Left ventricle myocardium superior (tissue), 1 donor: ENCODE data around the gene LMF1. TPM values are rescaled to one million over a fixed set of nuclear protein-coding genes. Genes with fewer than 3 reads are reported as not detected.
"Not testable (repeated sequence)": the region's sequence is repeated elsewhere in the genome, so short reads cannot be mapped to it uniquely, and the experiment has no call there.

ENCODE experiments used
- ATAC-seq: fragments of 200-7000 bp; cut with Tn5 transposase; one replicate; pipeline ENCODE4 v1.9.1; 2020; ENCODE audit warnings: mild to moderate bottlenecking, moderate library complexity
- DNase-seq: peaks from one replicate; pipeline ENCODE4 v3.0.0-alpha.2; 2020
- intact Hi-C: fragments of 100-400 bp; cut with micrococcal nuclease; formaldehyde crosslinking; loops from one replicate; pipeline ENCODE4 v1.11.0; 2022
- total RNA-seq: library from RNA; stranded (reverse); fragmentation: NEBNext Ultra II Directional; extraction: Animal tissue kit (Norgen Biotek cat#: 25700); gene quantifications from one replicate; pipeline ENCODE4 v1.2.1, GENCODE V29; 2021
- donor health status: DM: no; HTN: yes; CAD: no; lungs with severe emphysema.

LMF1 gene
- total RNA-seq, 1 donor from 2014 or later = 6.0 TPM

DNA sequence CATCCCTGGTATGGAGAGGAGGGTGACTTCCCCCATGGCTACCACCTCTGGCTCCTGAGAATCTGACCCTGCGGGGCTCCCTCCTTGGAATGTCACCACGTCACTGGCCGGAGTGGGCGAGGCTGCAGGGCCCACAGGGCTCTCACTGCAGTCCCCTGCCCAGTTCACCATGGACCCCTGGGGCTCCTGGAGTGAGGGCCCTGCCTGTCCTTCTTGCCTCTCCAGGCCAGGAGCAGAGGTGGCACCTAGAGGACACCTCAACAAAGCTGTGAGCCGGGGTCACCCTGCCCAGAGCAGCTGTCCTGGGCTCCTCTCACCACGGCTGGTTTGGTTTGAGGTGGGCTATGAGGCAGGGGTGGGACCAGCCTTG is 102.4 kb downstream of the LMF1 start:
- DNase-seq (peak; percentile 10), ATAC-seq (no peak)

DNA sequence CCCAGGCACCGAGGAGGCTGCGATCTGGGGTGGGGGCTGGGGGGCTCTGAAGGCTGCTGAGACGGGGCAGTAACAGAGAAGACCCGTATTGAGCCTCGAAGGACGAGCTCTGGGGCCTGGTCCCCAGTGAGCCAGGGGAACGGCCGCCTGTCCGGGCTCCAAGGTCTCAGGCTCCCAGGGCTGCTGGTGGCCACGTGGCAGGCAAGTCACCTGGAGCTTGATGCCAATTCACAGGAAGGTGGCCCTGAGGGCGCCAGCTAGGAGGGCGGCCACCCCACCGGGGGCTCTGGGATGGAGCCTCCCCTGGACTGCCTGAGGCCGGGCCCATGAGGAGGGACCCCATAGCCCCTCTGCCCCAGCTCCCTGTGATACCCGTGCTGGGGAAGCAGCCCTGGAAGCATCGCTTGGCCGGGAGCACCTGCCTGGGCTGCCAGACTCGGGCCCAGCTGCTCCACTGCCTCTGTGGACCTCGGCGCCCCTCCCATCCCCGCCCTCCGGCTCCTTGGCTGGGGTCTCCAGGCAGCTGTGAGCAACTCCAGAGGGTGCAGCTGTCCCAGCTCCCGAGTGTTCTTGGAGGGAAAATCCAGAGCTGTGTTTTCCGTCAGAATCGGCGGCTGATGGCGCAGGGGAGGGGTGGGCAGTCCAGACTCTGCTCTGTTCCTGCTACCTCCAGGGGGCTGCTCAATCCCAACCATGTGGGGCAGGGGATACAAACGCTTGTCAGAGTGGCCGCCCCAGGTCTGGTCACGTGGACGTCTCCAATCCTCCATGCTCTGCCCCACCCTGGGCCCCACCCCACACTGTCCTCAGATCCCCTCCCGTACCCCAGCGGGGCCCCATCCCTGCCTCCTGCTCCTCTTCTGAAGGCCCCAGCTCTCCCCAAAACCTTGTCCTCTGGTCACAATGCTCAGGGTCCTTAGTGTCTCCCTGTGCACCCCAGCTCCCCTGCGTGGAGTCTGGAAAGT is 103.1 kb downstream of the LMF1 start:
- DNase-seq = peak; percentile 24
- intact Hi-C loops = no loop called here

More for the DNA sequence above, 102.4 kb downstream of the LMF1 start:
- intact Hi-C loops = no loop called here

DNA sequence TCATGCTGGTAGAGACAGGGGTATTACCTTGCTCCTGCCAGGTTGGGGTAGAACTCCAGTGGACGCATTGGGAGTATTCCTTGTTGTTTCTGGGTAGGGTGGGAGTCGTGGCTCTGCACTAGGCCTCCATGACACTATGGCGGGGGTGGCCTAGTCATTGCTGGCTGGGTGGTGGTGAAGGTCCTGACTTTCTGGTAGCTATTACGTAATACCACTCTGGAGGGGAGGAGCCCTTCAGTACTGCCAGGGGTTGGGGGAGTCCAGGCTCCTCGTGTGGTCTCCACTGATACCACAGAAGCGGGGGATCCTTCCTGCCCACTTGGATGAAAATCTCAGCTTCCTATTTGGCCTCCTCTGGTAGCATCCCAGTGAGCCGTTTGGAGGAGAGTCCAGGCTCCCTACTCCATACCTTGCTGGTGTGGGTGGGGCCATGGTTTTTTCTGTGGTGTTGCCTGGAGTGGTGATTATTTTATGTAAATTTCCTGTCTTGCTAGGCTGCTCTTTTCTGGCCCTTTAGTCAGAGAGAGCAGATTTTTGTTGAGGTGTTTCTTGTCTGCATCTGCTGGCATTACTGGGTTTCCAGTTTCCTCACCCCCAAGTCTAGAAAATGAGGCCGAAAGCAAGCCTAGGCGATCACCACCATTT is 104.4 kb downstream of the LMF1 start:
- intact Hi-C loops = no loop called here
- ATAC-seq = no peak
- DNase-seq = peak; percentile 0

More for the DNA sequence above, 103.1 kb downstream of the LMF1 start:
- no peak for ATAC-seq

DNA sequence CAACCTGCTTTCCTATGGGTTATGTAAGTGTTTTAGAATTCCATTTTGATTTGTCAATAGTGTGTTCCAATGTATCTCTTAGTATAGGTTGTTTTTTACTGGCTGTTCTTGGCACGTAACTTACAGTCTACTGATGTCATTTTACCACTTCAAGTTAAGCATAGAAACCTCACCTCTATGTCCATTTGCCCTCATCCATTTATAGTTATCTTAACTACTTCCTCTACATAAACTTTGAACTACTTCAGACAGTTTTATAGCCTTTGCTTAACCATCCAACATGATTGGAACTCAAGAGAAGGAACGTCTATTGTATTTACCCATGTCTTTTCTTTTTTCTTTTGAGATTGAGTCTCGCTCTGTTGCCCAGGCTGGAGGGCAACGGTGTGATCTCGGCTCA is 105.8 kb downstream of the LMF1 start:
- intact Hi-C loops = no loop called here
- no peak for DNase-seq
- ATAC-seq = no peak

DNA sequence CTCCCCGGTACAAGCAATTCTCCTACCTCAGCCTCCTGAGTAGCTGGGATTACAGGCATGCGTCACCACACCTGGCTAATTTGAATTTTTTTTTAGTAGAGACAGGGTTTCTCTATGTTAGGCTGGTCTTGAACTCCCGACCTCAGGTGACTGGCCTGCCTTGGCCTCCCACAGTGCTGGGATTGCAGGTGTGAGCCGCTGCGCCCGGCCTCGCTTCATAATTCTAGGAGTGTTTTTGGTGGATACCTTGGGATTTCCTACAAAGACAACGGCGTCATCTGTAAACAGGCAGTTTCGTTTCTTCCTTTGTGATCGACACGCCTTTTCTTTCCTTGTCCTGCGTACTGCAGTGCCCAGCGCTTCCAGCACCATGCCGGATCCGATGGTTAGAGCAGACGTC is 109.3 kb downstream of the LMF1 start:
- intact Hi-C loops = no loop called here
- ATAC-seq (no peak), DNase-seq (peak; percentile 2)

DNA sequence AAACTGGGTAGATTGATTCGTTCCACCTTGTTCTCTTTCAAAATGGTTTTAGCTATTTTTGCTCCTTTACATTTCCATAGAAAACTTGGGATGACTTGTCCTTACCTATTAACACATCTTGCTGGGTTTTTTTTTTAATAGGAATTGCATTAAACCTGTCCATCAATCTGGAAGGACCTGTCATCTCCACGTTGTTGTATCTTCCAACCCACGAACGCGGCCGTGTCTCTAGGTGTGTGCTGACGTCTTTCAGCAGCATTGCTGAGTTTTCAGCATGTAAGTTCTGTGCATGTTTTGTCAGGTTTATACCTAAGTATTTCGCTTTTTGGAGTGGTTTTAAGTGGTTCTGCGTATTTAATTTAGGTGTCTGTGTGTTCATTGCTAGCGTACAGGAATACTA is 109.9 kb downstream of the LMF1 start:
- no peak for ATAC-seq
- DNase-seq = peak; percentile 6
- intact Hi-C loops = no loop called here

DNA sequence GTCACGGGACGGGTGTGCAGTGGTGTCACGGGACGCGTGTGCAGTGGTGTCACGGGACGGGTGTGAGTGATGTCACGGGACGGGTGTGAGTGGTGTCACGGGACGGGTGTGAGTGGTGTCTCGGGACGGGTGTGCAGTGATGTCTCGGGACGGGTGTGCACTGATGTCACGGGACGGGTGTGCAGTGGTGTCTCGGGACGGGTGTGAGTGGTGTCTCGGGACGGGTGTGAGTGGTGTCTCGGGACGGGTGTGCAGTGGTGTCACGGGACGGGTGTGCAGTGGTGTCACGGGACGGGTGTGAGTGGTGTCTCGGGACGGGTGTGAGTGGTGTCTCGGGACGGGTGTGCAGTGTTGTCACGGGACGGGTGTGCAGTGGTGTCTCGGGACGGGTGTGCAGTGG is 111.8 kb downstream of the LMF1 start:
- ATAC-seq = not testable (repeated sequence)

DNA sequence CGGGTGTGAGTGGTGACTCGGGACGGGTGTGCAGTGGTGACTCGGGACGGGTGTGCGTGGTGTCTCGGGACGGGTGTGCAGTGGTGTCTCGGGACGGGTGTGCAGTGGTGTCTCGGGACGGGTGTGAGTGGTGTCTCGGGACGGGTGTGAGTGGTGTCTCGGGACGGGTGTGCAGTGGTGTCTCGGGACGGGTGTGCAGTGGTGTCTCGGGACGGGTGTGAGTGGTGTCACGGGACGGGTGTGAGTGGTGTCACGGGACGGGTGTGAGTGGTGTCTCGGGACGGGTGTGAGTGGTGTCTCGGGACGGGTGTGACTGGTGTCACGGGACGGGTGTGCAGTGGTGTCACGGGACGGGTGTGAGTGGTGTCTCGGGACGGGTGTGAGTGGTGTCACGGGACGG is 112.3 kb downstream of the LMF1 start:
- DNase-seq, intact Hi-C loops, ATAC-seq: not testable (repeated sequence)

More for the DNA sequence above, 111.8 kb downstream of the LMF1 start:
- intact Hi-C loops, DNase-seq: not testable (repeated sequence)

DNA sequence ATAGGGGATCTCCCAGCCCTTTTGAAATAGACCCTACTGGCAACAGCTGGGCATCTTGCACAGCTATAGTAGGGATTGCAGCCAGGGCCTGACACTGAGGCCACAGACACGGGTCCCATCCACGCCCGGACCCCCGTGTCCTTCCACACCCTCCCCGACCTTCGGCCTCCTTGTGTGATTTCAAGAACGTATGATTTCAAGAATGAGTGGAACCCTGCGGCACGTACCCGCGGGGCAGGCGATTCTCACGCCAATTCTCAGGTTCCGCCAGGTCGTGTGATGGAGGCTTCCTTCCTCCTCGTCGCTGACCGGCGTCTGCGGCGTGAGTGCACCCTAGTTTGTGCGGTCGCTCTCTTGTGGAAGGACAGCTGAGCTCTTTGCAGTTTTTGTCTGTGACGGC is 114.0 kb downstream of the LMF1 start:
- no peak for ATAC-seq
- DNase-seq = no peak
- intact Hi-C loops = no loop called here

DNA sequence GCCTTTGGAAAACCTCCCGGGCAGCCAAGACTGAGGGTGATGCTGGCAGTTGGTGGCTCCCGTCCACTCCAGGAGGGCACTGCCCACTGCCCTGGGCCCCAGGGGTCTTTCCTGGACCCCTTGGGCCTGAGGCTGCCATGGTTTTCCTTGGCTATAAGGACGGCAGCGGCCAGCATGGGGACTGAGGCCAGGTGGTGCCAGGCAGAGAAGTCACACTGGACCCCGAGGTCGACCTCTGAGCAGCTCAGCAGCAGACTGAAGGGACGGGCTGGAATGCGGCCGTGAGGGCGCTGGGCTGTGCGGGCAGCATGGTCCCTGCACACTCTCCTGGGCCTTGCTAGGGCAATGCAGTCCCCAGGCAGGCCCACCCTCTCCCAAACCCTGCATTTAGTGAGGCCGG is 114.7 kb downstream of the LMF1 start:
- intact Hi-C loops = no loop called here
- no peak for DNase-seq
- ATAC-seq = no peak

DNA sequence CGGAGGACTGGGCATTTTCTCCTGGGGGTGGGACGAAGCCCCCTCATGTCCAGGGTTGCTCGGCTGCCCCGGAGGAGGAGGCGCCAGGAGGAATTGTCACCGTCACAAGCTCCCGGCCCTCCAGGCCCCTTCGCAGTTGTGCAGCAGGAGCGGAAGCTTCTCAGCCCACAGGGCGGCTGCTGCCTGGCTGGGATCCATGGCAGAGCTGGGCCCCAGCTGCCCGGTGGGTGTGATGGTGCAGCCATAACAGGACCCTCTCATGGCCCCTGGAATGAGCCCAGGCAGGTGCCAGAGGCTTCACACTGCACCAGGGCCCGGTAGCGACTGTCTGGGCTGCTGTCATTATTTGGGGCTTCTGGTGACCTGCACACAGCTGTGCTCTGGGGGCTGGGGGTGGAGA is 115.3 kb downstream of the LMF1 start:
- DNase-seq (no peak), ATAC-seq (no peak)
- intact Hi-C loops = no loop called here

DNA sequence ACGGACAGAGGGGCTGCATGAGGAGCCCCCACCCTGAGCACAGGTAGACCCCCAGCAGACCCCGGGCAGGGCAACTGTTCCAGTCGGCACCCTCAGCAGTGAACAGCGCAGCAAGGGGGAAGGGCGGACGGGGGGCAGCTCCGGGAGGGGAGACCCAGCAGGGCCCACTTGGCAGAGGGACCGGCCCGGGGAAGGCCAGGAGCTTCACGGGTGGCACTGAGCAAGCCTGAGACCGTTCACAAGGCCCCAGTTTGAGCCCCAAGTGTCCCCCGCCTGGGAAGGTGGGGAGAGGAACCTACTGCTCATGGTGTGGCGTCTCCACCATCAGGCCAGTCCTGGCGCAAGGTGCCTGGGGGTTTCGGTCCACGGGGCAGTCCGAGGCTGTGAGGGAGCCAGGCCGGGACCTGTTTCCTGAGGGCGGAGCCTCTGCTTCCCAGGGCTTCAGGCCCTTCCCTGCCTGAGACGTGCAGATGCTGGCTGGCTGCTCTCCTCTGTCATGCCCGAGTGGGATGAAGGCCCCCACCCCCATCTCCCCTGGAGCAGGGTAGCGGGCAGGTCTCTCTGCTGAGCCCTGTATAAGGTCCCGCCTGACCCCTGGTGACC is 115.9 kb downstream of the LMF1 start:
- intact Hi-C loops = no loop called here
- DNase-seq = no peak
- no peak for ATAC-seq

DNA sequence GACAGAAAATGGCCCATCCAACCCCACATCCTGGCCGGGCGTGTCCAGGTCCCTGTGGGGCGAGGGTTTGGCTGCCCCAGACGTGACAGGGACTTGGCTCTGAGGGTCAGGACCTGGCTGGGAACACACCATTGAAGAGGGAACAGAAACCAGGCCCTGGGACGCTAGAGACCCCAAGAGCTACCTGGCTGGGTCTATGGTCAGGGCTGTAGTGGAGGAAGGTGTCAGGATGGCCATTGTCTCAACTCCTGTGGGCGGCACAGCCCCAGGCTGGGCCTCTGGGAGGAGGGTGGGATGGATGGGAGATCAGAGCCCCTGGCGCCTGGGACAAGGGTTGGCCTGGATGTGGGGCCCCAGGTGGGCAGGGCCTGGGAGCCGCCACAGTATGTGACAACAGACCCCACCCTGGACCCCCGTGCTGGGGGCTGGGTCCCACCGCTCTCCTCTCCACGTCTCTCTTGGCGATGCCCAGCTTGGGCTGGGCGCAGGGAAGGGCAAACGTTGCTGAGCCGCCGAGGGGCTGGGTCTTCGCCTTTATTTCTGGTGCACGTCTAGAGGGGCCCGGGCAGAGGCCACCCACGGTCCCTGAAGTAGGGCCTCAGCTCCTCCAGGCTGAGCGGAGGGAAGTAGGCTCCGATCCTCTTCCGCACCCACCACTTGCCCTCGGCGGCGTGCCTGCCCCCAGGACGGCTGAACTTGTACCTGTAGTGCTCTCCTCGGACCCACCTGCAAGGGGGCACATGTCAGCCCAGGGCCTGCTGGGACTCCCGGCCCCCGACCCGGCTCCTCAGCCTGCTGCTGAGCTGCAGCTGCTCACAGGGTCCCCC is 116.6 kb downstream of the LMF1 start:
- intact Hi-C loops = no loop called here
- no peak for DNase-seq
- no peak for ATAC-seq

DNA sequence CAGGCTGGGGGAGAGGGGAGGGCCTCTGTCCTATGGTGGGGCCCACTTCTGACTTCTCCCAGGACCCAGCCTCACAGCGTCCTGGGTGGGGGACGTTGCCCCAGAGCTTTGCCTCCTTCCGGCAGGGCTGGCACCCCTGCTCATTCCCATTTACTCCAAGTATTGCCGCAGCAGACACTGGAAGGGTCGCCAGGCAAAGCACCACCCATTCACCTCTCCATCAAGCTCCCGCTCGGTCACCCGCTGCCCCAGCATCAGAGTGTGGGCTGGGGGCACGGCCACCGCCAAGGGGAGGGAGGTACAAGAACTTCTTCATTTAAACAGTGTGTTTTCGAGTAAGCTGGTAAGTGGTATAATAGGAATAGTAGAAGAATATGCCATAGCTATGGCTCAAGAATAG is 117.5 kb downstream of the LMF1 start:
- DNase-seq (no peak), ATAC-seq (no peak)
- intact Hi-C loops = no loop called here

DNA sequence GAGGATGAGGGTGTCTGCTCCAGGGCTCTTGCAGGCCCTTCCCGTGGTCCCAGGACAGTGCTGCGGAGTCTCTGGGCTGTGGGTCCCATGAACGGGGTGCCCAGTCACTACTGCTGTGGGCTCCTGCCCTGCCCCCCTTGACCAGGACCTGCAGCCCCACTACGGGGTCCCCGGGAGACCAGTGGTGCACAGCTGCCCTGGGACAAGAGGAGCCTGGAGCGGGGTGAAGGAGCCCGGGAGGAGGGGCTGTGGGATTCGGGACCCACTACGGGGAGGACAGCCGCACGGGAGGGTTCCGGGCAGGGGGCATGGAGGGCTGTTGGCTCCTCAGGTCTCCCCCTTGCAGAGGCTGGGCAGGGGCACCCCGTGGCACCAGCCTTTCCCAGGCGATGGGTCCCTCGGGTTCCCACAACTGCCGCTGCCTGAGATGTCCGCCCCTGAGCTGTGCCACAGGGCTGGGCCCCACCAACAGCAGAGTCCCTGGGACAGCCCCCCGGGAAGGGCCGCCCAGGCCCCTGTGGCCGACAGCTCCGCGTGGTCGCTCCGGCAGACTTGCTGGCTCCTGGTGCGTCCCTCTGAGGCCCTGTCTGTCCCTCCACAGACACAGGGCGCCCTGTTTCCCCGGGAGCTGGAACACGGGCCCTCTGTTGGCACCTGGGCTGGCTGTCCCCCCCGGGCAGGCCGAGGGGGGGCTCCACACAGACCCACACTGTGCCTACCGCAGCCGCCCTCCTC is 118.2 kb downstream of the LMF1 start:
- no peak for ATAC-seq
- DNase-seq = no peak
- intact Hi-C loops = no loop called here

DNA sequence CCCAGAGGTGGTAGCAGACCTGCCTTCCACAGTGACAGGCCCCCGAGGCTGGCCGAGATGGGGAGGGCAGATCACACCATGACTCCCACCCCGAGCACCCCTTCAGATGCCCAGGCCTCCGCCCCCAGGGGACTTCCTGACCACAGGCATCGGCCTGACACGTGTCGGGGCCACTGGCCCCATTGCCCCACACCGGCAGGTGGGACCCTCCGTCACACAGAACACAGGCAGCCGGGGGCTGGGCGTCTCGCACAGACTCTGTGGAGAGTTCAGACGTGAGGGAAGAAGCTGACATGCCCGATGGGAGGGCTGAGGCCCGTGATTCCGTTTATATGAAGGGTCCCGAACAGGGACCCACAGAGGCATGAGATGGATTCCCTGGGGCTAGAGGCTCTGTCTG is 118.9 kb downstream of the LMF1 start:
- intact Hi-C loops = no loop called here
- ATAC-seq (no peak), DNase-seq (no peak)

DNA sequence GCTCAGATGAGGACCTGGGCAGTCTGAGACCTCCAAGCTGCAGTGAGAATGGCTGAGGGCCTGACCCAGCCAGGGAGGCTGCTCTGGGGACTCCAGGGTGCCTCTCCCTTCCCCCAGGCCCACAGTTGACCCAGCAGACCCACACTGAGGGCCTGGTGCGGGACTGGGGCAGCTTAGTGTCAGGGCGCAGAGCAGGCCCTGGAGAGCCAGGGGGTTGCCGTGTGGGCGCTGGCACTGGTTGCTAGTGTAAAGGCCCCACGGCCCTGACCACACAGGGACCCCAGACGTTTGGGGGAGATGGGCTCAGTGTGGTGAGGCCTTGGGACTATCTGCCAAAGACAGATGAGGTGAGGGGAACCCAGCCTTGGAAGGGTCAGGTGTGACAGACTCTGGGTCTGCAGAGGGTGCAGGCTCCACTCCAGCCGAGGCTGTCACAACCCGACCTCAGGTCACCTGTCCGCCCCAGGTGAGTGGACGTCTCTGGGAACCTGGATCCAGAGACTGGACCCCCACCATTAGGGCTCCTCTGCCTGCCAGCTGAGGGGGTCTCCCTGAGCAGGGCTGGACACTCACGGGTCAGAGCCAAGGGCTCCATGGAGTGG is 119.5 kb downstream of the LMF1 start:
- intact Hi-C loops = no loop called here
- ATAC-seq (no peak), DNase-seq (no peak)

DNA sequence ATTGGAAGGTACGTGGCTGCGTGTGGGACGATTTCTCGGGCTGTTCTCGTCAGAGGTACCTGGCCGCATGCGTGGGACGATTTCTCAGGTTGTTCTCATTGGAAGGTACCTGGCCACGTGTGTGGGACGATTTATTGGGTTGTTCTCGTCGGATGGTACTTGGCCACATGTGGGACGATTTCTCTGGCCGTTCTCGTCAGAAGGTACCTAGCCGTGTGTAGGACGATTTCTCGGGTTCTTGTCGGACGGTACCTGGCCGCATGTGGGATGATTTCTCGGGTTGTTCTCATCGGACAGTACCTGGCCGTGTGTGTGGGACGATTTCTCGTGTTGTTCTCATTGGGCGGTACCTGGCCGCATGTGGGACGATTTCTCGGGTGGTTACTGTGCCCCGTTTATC is 120.1 kb downstream of the LMF1 start:
- no peak for ATAC-seq
- DNase-seq = no peak
- intact Hi-C loops = no loop called here
